HuH-7.5 (cell line): ENCODE measurements around the gene LRRN4CL.
"Not testable (repeated sequence)": the region's sequence is repeated elsewhere in the genome, so short reads cannot be mapped to it uniquely, and the experiment has no call there.

Source experiments
- DNase-seq: peaks from one replicate; pipeline ENCODE4 v3.0.0; 2011; ENCODE audit warnings: low spot score

Gene LRRN4CL

DNA sequence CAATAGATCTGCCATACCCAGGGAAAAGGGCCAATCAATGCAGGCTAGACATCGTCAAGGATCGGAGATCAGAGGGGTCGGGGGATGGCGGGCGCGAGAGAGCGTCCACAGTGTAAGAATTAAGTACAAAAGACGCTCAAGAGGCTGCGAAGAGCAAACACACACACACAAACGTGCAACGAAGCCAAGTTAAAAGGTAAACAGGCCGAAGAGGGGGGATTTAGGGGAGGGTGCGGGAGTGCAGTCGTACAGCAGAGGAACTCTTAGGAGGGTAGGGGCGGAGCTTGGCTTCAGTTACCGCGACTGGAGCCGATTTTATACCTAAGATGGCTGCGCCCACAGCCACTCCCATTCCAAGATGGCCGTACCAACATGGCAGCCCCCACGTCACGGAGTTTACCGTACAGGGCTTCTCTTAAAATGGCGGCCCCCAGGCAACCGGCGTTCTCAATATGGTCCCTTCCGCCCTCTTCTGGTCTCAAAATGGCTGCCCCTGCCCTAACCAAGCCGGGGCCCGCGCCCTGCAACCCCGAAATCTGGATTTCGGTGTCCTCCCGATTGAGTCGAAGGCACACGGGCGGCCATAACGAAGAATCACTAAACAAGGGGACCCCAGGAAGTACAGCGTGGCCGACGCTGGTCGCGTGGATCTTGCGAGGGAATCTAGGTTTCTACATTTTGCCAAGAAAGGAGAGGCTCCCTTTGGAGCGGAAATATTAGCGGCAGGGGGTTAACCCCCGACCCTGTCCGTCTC, 20.1 kb upstream of the LRRN4CL start:
- DNase-seq, result no peak

DNA sequence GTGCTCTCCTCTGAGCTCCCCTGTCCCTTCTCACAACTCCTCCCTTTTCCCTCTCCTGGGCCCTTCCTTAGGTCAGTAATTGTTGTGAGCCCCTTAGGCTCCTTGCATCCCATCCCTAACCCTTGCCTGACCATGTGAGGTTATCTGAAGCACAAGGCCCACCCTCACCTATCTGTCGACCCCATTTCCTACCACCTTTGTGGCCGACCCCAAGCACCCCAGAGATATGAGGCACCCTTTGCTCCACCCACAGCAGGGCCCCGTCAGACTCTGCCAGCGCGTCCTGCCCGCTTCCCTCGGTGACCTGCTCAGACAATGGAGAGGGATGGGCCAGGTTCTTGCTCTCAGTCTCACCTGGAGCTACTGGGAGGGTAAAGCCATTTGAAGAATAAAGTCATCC, 19.5 kb upstream of the LRRN4CL start:
- no peak for DNase-seq

DNA sequence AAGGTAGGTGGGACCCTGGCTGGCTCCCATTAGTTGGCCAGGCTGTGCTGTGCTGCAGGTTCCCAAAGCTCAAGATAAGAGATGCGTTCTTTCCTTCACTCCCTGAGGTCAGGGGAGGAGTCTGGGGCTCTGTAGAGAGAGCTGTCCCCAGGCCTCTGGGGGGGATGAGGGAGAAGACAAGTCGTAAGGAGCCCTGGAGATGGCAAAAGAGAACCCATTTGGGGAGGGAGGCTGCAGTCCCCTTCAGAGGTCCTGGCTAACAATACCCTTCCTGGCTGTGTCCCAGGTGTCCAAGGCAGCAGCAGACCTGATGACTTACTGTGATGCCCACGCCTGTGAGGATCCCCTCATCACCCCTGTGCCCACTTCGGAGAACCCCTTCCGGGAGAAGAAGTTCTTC, 19.1 kb upstream of the LRRN4CL start:
- DNase-seq, result no peak

DNA sequence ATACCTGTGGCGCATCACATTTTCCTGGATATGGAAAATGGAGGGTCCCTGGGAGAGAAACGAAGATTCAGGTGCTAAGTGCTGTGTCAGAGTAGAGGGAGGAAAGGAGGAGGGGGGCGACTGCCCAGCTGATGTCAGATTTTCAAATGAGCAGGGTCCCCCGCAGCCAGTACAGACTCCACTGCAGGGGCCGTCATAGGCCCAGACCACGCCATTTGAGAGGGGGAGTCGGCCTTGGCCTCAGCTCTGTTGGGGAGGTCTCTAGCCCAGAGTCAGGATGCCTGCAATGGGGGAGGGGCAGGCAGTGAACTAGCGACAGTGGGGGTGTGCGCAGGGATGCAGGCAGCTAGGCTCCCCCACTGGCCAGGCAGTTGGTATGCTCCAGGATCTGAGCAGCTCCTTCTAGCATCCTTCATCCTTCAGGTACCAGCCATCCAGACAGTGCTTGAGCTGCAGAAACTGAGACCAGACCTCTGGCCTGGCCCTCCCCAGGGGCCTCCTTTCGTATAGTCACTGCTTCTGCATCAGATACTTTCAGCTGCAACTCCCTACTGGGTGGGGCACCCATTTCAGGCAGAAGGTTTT, 18.0 kb upstream of the LRRN4CL start, which contains the start of the genes BSCL2 and GNG3:
Gene BSCL2, minus strand, starts transcription at position 148 of the 585 bp plus-strand sequence. CDS start 229 bp downstream, outside the sequence.
Gene GNG3, plus strand, starts transcription at position 400 of the 585 bp plus-strand sequence. CDS start 620 bp downstream, outside the sequence.
- no peak for DNase-seq

DNA sequence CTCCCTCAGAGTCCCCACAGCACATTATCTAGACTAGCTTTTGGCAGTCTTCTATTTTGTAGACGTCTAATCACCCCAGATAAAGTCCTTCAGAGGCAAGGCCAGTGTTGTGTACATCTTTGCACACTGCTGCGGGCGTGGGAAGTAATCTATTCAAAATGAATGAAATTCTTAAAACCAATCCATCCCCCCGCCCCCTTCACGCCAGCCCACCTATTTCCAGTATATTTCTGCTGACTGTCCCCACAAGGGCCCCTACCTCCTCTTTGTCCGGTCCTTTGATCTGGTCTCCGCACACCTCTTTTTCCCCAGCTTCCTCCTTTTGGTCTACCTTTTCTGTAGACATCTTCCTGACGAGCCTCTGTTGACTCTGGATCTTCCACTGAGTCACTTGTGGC, 17.5 kb upstream of the LRRN4CL start:
- DNase-seq, result no peak

DNA sequence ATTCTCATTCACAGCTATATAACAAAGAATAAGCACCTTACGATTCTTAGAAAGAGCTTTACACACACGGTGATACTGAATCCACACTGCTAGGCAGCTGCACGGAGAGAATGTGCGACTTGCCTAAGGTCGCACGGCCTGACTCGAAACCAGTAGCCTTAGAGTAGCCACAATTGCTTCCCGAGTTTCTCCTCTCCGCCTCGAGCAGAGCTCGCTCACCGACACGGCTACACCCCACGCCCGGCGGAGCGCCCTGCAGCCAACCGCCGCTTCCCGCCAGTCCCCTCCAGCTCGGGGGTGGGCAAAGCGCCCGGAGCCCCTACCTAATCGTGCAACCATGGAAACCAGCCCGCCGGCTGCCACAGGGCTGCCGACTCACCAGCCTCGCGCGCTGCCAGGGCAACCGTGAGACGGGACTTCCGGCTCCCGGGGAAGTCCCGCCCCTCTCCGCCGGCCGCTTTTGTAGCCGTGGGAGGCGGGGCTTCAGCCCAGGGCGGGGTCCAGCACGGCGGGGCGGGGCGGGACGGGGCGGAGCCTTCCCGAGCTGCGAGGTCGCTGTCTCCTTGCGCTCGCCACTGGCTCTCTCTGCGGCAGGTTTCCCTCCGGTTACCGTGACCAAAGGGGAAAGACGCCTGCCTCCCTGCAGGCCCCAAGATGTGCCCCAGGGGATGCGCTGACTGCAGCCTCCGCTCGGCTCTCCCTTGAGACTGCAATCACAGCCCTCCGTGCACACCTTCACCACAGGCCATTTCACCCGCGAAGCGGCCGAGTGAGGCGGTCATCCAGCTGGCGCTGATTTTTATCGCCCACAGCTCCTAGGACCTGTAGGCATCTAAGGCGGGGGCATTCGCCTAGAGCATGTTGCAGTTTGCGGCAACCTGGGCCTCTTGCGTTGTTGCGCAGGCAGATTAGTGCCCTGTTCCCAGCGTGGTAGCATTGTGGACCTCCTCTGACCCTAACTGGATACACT, 16.8 kb upstream of the LRRN4CL start:
- DNase-seq, result peak; percentile 90

DNA sequence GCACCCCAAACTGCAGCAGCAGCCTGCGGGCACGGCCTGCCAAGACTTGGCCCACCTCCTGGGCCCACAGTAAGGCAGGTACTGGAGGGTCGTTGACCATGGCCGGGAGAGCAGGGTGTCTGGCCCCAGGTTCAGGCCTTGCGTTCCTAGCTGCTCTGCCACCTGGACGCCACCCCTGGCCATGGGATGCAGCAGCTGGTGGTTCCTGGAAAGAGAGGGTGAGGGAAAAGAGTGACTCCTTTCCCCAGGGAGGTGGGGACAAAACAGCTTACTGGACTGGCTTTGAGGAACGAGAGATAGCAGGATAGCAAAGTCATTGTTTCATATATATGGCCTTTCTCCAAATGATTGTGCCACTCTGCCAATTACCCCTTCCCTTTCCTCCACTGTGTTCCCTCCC, 16.1 kb upstream of the LRRN4CL start:
- no peak for DNase-seq

DNA sequence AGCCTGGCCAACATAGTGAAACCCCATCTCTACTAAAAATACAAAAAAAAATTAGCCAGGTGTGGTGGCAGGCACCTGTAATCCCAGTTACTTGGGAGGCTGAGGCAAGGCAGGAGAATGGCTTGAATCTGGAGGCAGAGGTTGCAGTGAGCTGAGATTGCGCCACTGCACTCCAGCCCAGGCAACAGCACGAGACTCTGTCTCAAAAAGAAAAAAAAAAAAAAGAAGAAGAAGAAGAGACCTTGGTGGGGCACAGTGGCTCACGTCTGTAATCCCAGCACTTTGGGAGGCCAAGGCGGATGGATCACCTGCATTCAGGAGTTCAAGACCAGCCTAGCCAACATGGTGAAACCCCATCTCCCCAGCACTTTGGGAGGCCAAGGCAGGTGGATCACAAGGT, 14.6 kb upstream of the LRRN4CL start:
- not testable (repeated sequence) for DNase-seq

DNA sequence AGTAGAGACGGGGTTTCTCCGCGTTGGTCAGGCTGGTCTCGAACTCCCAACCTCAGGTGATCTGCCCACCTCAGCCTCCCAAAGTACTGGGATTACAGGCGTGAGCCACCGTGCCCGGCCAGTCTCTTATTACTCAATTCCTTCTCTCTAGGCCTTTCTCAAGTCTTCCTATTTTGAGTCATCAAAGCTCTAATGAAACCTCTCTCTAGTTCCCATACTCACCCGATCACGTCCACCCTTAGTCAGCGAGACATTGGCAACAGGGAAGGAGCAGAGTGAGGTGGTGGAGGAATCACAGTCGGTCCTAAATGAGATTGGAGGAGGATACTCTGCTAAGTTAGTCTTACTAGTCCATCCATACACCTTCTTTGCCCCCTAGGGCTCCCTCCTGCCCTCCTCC, 12.9 kb upstream of the LRRN4CL start:
- no peak for DNase-seq

DNA sequence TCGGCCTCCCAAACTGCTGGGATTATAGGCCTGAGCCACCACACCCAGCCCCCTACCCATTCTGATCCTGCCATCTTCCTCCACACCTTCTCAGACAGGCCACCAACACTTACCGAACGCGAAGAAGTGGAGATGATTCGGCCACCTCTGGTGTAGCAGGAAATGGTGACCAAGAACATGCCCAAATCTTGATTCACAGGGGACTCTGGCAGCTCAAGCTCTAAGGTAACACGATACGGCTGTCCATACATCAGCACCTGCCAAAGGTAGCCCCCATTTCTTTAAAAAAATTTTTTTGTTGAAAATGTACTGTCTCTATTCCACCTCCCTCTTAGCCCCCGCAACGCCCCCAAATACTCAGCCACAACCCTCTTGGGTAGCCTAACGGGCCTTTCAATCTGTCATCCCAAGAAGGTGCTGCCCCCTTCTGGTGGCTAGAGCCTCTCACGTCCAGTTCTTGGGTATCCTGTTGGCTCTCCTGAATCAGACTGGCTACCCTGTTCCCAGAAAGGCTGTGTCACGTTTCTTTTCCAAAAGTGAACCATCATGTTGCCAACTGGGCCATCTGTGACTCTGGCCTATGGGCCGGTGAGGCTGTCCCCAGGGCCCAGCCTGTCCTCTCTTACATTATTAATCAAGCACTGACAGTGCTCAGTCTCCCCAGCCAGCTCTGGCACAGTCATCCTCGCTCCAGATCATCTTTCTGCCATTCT, 5.3 kb upstream of the LRRN4CL start:
- peak; percentile 89 for DNase-seq

DNA sequence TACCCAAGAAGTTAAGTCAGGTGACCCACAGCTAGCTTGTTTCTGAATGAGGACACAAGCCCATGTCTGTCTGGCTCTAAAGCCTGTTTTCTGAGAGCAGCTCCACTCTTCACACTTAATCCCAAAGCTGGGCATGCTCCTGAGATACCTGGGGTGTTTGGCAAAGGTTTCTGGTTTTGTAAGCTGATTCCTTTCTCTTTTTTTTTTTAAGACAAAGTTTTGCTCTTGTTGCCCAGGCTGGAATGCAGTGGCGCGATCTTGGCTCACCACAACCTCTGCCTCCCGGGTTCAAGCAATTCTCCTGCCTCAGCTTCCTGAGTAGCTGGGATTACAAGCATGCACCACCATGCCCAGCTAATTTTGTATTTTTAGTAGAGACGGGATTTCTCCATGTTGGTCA, 4.3 kb upstream of the LRRN4CL start:
- not testable (repeated sequence) for DNase-seq

DNA sequence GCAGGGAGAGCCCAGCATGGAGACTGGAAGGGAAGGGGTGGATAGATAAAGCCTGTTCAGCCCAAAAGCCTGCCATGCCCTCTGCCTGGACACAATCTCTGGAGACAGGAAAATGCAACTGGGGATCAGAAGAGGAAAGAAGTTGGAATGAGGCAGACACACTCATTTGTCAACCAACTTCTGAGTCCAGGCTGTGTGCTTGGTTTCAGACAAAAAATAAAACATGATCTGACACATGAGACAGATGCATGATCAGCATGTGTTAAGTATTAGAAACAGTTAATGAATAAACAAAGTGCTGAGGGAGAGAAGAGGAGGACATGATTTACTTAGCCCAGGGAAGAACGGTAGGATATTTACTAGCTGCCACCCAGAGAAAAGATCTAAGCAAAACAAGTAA, 839 bp downstream of the LRRN4CL start:
- no peak for DNase-seq

DNA sequence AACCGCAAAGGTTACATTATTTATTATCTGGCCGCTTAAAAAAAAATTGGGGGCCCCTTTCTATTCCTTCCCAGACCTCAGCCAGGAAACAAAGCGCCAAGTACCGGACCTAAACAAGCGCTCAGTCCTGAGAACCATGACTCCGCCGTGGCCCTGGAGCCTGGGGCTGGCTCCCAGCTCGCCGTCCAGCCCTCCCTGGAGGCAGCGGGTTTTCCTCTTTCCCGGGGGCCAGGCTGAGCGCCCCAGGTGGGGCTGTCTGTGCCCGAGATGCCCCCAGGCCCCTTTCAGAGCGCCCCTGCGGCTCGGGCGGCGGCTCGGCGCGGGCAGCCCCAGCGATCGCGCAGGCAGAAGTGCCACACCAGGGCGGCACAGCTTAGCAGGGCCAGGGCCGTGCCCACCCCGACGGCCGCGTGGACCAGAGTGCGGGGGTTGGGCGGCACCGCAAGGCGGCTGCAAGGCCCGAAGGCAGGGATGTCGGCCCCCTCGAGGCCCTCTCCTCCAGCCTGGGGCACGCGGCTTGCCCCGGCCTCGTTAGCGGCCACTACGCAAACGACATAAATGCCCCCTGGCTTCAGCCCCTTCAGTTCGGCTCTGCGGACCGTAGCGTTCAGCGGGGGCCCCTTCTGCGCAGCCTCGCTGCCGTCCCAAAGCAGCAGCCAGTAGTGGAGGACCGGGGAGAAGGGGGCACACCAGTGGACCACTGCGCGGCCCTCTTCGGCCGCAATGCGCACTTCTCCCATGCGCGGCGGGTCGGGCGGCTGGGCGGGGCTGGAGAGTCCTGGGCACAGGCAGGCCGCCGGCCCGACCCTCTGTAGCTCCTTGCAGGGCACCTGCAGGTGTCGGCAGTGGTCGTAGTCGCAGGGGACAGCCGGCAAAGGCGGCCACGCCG, 1.6 kb downstream of the LRRN4CL start:
- DNase-seq, result no peak

DNA sequence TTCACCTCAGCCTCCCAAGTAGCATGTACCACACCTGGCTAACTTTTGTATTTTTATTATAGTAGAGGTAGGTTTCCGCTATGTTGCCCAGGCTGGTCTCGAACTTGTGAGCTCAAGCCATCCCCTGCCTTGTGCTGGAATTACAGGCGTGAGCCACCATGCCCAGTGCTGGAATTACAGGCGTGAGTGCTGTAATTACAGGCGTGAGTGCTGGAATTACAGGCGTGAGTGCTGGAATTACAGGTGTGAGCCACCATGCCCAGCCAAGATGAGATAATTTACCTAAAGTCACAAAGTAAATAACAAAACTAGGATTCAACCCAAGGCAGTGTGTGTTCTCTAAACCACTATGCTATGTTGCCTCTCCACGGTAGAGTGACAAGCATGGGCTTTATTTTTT, 6.8 kb downstream of the LRRN4CL start:
- DNase-seq, result no peak

DNA sequence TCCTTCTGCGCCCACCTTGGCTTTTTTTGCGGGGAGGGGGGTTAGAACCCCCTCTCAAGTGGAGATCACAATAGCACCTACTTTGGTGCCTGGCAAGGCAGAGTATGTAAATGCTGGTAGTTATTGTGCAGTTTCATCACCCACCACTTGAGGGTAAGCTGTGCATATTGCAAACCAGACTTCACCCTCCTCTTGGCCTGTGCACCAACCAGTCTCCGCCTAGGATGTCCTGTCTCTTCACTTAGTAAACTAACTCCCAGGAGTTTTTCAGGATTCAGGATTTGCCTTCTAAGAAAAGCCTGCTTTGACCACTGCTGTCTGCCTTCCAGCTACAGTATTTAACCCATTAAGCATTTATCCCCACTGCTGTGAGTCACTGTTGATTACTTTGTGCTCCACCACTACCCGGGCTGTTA, 8.5 kb downstream of the LRRN4CL start:
- DNase-seq, result peak; percentile 80

DNA sequence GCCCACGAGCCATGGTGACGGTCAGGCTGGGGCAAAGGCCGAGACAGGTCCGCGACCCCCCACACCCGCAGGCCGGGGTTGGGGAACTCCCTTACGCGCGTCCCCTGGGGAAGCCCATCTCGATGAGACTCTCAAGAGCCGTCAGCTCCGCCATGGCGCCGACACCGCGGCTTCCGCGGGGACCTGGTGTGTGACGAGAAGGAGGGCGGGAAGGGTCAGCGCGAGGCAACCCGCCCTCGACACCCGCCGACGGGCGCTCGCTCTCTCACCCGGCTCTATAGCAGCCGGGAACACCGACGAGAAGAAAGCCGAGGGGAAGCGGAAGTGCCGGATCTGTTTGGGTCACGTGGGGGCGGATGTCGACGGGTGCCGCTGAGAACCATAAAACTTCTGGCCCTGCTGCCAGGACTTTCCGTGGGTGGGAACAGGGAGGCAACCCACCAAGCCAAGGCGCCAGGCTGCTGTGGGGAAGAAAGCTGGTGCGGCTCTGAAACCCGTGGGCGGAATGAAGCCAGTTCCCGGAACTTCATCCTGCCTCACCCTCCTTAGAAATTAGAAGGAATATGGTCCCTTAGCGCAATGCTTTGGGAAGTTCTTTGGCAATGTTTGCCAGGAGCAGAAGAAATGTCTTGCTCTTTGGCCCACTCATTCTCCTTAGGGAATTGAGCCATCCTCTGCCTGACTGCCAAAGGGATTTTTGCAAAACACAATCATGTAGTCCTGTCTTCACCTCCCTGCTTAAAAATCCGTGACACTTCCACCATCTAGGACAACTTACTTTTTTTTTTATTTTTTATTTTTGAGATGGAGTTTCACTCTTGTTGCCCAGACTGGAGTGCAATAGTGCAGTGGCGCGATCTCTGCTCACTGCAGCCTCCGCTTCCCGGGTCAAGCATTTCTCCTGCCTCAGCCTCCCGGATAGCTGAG, 10.3 kb downstream of the LRRN4CL start, which contains the start of gene UBXN1:
Gene UBXN1, minus strand, starts transcription at position 304 of the 927 bp plus-strand sequence. Its CDS starts 150 bp downstream, at position 154.
- DNase-seq, result peak; percentile 94

DNA sequence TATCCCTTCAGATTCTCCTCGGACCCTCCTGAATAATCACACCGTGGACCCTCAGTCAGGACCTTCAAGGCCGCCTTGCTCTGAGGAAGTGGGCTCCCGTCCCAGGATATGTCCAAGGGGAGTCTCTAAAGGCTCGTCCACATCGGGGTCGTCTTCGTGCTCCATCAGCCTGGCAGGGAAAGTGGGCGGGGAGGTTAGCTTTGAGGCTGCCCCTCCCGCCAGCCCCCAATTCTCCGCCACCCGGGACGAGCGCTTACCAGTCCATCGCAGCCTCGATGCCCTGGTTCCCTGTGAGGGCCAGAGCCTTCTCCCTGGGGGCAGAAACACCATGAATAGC, 10.9 kb downstream of the LRRN4CL start:
- DNase-seq, result no peak

DNA sequence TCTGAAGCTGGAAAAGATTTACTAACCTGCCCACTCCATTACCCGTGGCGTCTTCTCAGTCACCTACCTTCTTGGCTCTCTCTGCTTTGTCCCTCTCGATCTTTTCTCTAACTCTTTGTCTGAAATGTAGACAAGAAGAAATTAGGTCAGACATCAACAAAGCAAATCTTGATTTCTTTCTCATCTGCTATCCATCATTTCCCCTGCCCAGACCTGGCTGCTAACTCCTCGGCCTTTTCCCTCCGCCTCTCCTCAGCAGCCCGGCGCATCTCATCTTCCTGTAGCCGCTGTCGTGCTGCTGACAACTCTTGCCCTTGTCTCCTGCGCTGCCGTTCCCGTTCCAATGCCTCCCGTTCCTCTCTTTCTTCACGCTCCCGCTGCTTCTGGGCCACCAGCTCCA, 11.6 kb downstream of the LRRN4CL start:
- DNase-seq, result no peak

DNA sequence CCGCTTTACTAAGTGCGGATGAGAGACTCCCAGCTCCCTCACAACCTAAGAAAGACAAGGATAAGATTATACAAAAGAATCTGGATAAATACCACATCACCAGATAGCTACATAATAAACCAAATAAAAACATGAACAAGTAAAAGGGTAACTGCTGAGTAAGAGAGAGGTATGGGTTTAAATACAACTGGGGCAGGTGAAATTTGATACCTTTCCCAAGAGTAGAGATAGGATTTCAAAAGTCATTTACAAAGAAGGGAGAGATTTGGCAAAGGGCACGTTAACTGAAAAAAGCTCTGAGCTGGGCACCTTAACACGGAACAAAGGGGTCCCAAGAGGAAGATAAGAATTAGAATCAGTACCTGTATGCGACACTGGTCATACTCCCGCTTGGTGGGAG, 12.2 kb downstream of the LRRN4CL start:
- DNase-seq, result no peak

DNA sequence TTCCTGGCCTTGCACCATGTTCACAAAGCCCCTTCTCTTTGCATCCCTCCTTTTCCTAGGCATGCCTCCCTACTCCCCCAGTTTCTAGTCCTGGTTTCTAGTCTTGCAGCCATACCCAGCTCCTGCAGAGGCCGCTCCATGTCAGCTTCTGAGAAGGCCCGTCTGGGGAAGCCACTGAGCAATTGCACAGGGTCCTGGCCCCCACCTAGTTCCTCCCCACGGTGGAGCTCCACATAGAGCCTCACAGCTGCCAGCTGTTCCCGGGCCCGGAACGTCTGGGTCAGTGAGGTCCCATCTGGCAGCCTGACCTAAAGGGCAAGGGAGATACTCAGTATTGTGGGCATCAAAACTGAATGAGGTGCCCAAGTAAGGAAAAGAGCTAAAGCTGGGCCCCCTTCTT, 12.6 kb downstream of the LRRN4CL start:
- DNase-seq, result no peak
